A549 treated with RU486 at 1 μM for 4 hours (cell line): ENCODE measurements around the gene DEK. TPM values are rescaled to one million over a fixed set of nuclear protein-coding genes. Genes with fewer than 3 reads are reported as not detected.

Source experiments
- total RNA-seq: library from RNA; stranded (reverse); fragments of 200-300 nt; extraction: Qiagen RNA extraction; gene quantifications from 5 replicates; pipeline ENCODE4 v1.2.3, GENCODE V29; 2022; ENCODE audit warnings: low read depth

DEK gene, protein sequence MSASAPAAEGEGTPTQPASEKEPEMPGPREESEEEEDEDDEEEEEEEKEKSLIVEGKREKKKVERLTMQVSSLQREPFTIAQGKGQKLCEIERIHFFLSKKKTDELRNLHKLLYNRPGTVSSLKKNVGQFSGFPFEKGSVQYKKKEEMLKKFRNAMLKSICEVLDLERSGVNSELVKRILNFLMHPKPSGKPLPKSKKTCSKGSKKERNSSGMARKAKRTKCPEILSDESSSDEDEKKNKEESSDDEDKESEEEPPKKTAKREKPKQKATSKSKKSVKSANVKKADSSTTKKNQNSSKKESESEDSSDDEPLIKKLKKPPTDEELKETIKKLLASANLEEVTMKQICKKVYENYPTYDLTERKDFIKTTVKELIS
- total RNA-seq: 67.2 to 116 TPM (median 91.0 TPM) in 5 replicates

DNA sequence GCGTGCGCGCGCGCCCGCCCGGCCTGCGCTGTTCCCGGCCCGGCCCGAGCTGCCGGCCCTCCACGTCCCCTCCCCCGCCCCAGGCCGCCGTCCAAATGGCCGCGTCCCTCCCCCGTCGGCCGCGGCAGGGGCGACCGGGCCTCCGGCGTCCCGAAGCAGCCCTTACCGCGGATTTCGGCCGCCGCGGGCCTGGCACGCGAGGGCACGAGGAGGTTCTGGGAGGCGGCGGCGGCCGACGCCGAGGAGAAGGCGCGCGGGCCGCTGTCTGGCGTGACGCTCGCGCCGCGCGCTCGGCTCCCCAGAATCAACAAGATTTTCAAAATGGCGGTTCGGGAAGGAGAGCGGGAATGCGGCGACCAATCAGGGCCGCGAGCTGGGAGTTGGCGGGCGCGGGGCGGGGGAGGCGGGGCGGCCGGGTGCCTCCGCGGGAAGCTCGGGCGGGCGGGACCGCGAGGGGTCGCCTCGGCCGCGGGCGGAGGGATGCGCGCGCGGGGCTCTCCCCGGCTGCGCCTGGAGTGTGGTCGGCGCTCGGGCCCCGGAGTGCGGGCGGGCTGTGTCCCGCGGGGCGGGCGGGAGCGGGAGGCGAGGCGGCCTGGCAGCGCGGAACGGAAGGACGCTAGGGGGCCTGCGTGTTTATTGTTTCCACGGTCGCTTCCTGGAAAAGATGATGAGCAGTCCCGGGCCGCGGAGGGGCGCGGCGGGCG is at the start of gene DEK:
Gene DEK, minus strand, starts transcription at position 312 of the 704 bp plus-strand sequence. CDS start 543 bp downstream, outside the sequence.

Other genes with a start within 250 kb of the DEK start
- 1.1 to 2.2 TPM (median 1.7 TPM) in 5 replicates for gene NHLRC1, start 141.9 kb downstream of the DEK start, total RNA-seq
- 4.5 to 7.0 TPM (median 5.9 TPM) in 5 replicates for gene TPMT, start 109.5 kb downstream of the DEK start, total RNA-seq
- gene KDM1B, start 109.1 kb downstream of the DEK start, total RNA-seq: 6.3 to 7.8 TPM (median 7.3 TPM) in 5 replicates
- 0.14 to 1.1 TPM (median 0.51 TPM) in 5 replicates for gene RNF144B, start 122.8 kb upstream of the DEK start, total RNA-seq